SK-N-MC (cell line): ENCODE data around the gene CHRM5.

Experiments used
- EZH2 ChIP-seq: fragments of 200-600 bp; sonication (generic); IDR thresholded peaks from one replicate; pipeline ENCODE4 v1.6.1; 2017; ENCODE audit warnings: antibody characterized with exemption
- FOXP2 ChIP-seq: optimal IDR thresholded peaks from 2 replicates; pipeline ENCODE3; 2011; ENCODE audit warnings: mild to moderate bottlenecking, moderate library complexity; ENCODE audit not compliant: insufficient read depth; ENCODE audit errors: extremely low read length, control extremely low read depth
- POLR2AphosphoS5 ChIP-seq: IDR thresholded peaks from 2 replicates; pipeline ENCODE4 v1.6.1; 2012; ENCODE audit warnings: mild to moderate bottlenecking, low read depth, low read length, borderline replicate concordance

GRCh38 chr15:34013746-34014145, 45.4 kb downstream of the CHRM5 start:
- TF ChIP-seq EZH2 (no peak), FOXP2 (no peak), POLR2AphosphoS5 (no peak)
